Measurements from ENCODE around the gene IL12A. TPM values are rescaled to one million over a fixed set of nuclear protein-coding genes. Genes with fewer than 3 reads are reported as not detected.

Gene IL12A
- total and polyA plus RNA-seq, 10 of the 15 experiments (the other 5 are each of a cell fraction or from before 2014, with no cell fraction given): 0.50 to 10.9 (median 3.5) TPM

DNA sequence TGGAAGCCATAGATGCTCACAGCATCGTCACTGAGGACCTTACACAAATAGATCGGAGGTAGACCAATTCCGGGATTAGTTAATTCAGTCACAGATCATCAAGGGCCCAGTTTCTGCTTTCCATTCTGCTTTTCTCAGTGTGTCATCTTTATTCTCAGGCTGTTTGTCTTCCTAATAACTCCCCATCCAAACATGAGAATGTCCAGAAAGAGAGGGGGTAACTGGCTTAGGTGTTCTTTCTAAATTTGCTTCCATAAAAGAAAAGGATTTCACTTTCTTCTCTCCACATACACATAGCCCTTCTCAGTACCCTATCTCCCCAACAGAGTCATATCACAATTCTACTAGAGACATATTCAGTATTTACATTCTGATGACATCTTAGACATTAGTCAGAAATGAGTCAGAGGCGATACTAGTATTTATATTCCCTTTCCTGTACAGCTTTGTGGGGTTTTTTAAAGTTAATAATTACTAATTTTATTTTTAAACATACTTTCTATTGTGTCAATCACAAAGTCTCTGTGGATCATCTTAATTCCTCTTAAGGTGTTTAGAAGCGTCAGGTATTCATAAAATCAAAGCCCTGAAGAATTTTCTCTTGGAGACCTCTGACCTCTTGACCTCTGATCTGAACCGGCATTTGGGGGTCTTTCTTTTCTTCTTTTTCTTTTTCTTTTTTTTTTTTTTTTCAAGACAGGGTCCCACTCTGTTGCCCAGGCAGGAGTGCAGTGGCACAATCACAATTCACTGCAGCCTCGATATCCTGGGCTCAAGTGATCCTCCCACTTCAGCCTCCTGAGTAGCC is 24.3 kb upstream of the IL12A start (continued):
- TF ChIP-seq, protein P1, sequence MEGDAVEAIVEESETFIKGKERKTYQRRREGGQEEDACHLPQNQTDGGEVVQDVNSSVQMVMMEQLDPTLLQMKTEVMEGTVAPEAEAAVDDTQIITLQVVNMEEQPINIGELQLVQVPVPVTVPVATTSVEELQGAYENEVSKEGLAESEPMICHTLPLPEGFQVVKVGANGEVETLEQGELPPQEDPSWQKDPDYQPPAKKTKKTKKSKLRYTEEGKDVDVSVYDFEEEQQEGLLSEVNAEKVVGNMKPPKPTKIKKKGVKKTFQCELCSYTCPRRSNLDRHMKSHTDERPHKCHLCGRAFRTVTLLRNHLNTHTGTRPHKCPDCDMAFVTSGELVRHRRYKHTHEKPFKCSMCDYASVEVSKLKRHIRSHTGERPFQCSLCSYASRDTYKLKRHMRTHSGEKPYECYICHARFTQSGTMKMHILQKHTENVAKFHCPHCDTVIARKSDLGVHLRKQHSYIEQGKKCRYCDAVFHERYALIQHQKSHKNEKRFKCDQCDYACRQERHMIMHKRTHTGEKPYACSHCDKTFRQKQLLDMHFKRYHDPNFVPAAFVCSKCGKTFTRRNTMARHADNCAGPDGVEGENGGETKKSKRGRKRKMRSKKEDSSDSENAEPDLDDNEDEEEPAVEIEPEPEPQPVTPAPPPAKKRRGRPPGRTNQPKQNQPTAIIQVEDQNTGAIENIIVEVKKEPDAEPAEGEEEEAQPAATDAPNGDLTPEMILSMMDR (IDR thresholded peaks at IDR 0.05 in 2 of 3, conservative IDR thresholded peaks at IDR 0.05 in 1 of 3; ENCODE audit: control insufficient read depth in 2 of 3, extremely low read depth in 1 of 3, insufficient read depth in 1 of 3, low read depth in 3 of 3, low read length in 3 of 3): no peak
- TF ChIP-seq MEF2A (IDR thresholded peaks at IDR 0.05; ENCODE audit: insufficient read depth, low read depth, low read length): peak; percentile 90
- peak; percentile 77 for TF ChIP-seq DPF2 (IDR thresholded peaks at IDR 0.05)
- peak; percentile 70 for TF ChIP-seq NR2C1 (IDR thresholded peaks at IDR 0.05)

DNA sequence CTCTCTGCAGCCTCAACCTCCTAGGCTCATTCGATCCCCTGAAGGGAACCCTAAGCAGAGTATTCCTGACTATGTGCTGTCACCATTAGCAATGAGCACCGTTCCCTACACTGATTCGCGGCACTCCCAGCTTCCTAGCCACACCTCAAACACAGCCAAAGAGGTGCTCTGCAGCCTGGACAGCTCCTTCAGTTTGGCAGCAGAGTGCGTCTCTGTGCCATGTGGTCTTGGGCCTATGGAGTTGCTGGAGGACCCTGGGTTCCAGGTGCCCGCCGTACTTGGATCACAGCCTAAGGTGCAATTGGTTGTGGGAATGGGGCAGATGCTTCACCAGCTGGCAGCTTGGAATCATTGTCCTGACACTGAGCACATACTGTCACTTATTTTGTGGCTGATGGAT is 17.3 kb upstream of the IL12A start:
- DNase-seq (ENCODE audit: low read depth, low spot score) (no peak), ATAC-seq (no peak), FAIRE-seq (no peak)
- H3K4me2 ChIP-seq (ENCODE audit: control insufficient read depth, insufficient read depth): no peak overlapping the region
- WGBS (ENCODE audit: insufficient coverage, insufficient replicate concordance, low lambda C conversion rate, missing lambda C conversion rate): 87% methylated on average over 7 of the region's 7 CpGs
- no peaks in the 10 kb centered on the region for H3K79me2 ChIP-seq (ENCODE audit: control insufficient read depth, insufficient read depth, low read length)
- in situ Hi-C loops (cut with MboI) (no loop called here), intact Hi-C loops (cut with micrococcal nuclease; ENCODE audit: unreplicated experiment) (no loop called here)
- H3K36me3 ChIP-seq (ENCODE audit: control insufficient read depth in 2 of 2, insufficient read depth in 2 of 2, low read length in 1 of 2): no peaks in the 10 kb centered on the region
- no peak overlapping the region for H3K27ac ChIP-seq (ENCODE audit: control insufficient read depth, insufficient read depth)
- RAD21 ChIA-PET (ENCODE audit: unreplicated experiment): no interaction called here
- no peaks in the 10 kb centered on the region for H3K9me3 ChIP-seq (replicated peaks; ENCODE audit: control insufficient read depth, insufficient read depth, low read length)
- no peak overlapping the region for H3K9ac ChIP-seq (ENCODE audit: control insufficient read depth, insufficient read depth, low read length)
- H3K27me3 ChIP-seq (replicated peaks in 1 of 2; ENCODE audit: control insufficient read depth in 2 of 2, insufficient read depth in 2 of 2, low read length in 1 of 2): no peaks in the 10 kb centered on the region; a peak in 1 of 4 replicates
- no peaks in the 10 kb centered on the region for H3K4me1 ChIP-seq (ENCODE audit: control insufficient read depth, insufficient read depth, low read length)
- no peak overlapping the region for H3K4me3 ChIP-seq
- no TSS peak for BruUV-seq (replicated peaks)
- CTCF ChIA-PET: interaction anchor here (1.9 to 2.3 kb wide), 3 partner anchors 15 to 34 kb away, joined by 6 to 14 read pairs (median 7); partner anchors contain the start of gene IL12A
- no peak overlapping the region for H2AFZ ChIP-seq (ENCODE audit: control insufficient read depth, low read depth, low read length)
- POLR2A ChIA-PET: interaction anchor here (1.1 kb wide), 1 partner anchor 16 kb away, joined by 4 read pairs; no protein-coding TSS in a partner anchor
- SMC1A ChIA-PET (ENCODE audit: uncharacterized antibody, unreplicated experiment): interaction anchor here (1.3 to 1.9 kb wide), 2 partner anchors 15 to 85 kb away, joined by 5 to 14 read pairs; no protein-coding TSS in a partner anchor
- H4K20me1 ChIP-seq (ENCODE audit: control insufficient read depth, insufficient read depth): no peaks in the 10 kb centered on the region
- TF ChIP-seq, protein P2, sequence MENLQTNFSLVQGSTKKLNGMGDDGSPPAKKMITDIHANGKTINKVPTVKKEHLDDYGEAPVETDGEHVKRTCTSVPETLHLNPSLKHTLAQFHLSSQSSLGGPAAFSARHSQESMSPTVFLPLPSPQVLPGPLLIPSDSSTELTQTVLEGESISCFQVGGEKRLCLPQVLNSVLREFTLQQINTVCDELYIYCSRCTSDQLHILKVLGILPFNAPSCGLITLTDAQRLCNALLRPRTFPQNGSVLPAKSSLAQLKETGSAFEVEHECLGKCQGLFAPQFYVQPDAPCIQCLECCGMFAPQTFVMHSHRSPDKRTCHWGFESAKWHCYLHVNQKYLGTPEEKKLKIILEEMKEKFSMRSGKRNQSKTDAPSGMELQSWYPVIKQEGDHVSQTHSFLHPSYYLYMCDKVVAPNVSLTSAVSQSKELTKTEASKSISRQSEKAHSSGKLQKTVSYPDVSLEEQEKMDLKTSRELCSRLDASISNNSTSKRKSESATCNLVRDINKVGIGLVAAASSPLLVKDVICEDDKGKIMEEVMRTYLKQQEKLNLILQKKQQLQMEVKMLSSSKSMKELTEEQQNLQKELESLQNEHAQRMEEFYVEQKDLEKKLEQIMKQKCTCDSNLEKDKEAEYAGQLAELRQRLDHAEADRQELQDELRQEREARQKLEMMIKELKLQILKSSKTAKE (IDR thresholded peaks at IDR 0.05; ENCODE audit: low read depth, poor library complexity, severe bottlenecking): no peak
- no peak for TF ChIP-seq YY1 (IDR thresholded peaks at IDR 0.05; ENCODE audit: low read depth, low read length)
- TF ChIP-seq MTA3 (IDR thresholded peaks at IDR 0.05; ENCODE audit: borderline replicate concordance, low read length): no peak
- TF ChIP-seq, protein P3, sequence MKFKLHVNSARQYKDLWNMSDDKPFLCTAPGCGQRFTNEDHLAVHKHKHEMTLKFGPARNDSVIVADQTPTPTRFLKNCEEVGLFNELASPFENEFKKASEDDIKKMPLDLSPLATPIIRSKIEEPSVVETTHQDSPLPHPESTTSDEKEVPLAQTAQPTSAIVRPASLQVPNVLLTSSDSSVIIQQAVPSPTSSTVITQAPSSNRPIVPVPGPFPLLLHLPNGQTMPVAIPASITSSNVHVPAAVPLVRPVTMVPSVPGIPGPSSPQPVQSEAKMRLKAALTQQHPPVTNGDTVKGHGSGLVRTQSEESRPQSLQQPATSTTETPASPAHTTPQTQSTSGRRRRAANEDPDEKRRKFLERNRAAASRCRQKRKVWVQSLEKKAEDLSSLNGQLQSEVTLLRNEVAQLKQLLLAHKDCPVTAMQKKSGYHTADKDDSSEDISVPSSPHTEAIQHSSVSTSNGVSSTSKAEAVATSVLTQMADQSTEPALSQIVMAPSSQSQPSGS (IDR thresholded peaks at IDR 0.05; ENCODE audit: low read length): no peak
- no peak for TF ChIP-seq NR2C1 (IDR thresholded peaks at IDR 0.05)
- no peak for TF ChIP-seq RAD51 (IDR thresholded peaks at IDR 0.05)
- no peak for TF ChIP-seq POLR2AphosphoS5 (IDR thresholded peaks at IDR 0.05; ENCODE audit: low read length)
- TF ChIP-seq KLF5 (IDR thresholded peaks at IDR 0.05; ENCODE audit: partially characterized antibody): no peak
- TF ChIP-seq, protein P4, sequence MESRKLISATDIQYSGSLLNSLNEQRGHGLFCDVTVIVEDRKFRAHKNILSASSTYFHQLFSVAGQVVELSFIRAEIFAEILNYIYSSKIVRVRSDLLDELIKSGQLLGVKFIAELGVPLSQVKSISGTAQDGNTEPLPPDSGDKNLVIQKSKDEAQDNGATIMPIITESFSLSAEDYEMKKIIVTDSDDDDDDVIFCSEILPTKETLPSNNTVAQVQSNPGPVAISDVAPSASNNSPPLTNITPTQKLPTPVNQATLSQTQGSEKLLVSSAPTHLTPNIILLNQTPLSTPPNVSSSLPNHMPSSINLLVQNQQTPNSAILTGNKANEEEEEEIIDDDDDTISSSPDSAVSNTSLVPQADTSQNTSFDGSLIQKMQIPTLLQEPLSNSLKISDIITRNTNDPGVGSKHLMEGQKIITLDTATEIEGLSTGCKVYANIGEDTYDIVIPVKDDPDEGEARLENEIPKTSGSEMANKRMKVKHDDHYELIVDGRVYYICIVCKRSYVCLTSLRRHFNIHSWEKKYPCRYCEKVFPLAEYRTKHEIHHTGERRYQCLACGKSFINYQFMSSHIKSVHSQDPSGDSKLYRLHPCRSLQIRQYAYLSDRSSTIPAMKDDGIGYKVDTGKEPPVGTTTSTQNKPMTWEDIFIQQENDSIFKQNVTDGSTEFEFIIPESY (IDR thresholded peaks at IDR 0.05): no peak
- TF ChIP-seq PAX8 (IDR thresholded peaks at IDR 0.05): no peak
- no peak for TF ChIP-seq ZNF274 (IDR thresholded peaks at IDR 0.05; ENCODE audit: insufficient read depth, insufficient read length)
